Esophagus squamous epithelium (tissue), 4 donors: ENCODE results near the gene RIMS3.

ENCODE experiments used
- CTCF ChIP-seq, 6 experiments: fragments of 450-650 bp in 4 of 6; fragments of 200-600 bp in 2 of 6; sonication (generic) in 2 of 6; IDR thresholded peaks; one replicate each; pipeline ENCODE4 v1.5.1; 2016 to 2019; ENCODE audit warnings: antibody characterized with exemption in 6 of 6, mild to moderate bottlenecking in 4 of 6, moderate library complexity in 4 of 6
- POLR2A ChIP-seq, 4 donors: fragments of 450-650 bp; IDR thresholded peaks; one replicate each; pipeline ENCODE4 v1.6.1; 2017; ENCODE audit warnings: antibody characterized with exemption in 4 of 4, mild to moderate bottlenecking in 4 of 4, moderate library complexity in 3 of 4

- no peak for TF ChIP-seq CTCF (IDR thresholded peaks at IDR 0.05)
- TF ChIP-seq POLR2A (IDR thresholded peaks at IDR 0.05): no peak
Observed at GRCh38 chr1:40704817-40705733, 39.6 kb upstream of the RIMS3 start.
